K562 (cell line): ENCODE data around the gene PRRT2. TPM values are rescaled to one million over a fixed set of nuclear protein-coding genes. Genes with fewer than 3 reads are reported as not detected.
A peak's percentile ranks its signal among the peaks of the same experiment; 100 is the strongest.

Experiments used
- ARID1B ChIP-seq: fragments of 450-650 bp; IDR thresholded peaks from 2 replicates; pipeline ENCODE4 v1.6.1; 2016; ENCODE audit warnings: antibody characterized with exemption, mild to moderate bottlenecking, inconsistent platforms
- CBFA2T3 ChIP-seq: fragments of 450-650 bp; IDR thresholded peaks from 2 replicates; pipeline ENCODE4 v1.6.1; 2017
- CBX1 ChIP-seq: sonication (generic); IDR thresholded peaks from 2 replicates; pipeline ENCODE4 v1.6.1; 2016; ENCODE audit warnings: antibody characterized with exemption, low read depth, mild to moderate bottlenecking
- CREM ChIP-seq: IDR thresholded peaks from 2 replicates; pipeline ENCODE4 v1.6.1; 2014; ENCODE audit warnings: antibody characterized with exemption, low read depth
- MAFG ChIP-seq: fragments of 450-650 bp; conservative IDR thresholded peaks from 2 replicates; pipeline ENCODE4 v1.6.1; 2016; ENCODE audit warnings: missing genetic modification characterization, missing compliant biosample characterization
- NRF1 ChIP-seq, 2 experiments: fragments of 450-650 bp; IDR thresholded peaks in 1 of 2; conservative IDR thresholded peaks in 1 of 2; 2 replicates each; pipeline ENCODE4 v1.6.1; 2014; ENCODE audit warnings: mild to moderate bottlenecking in 2 of 2
- POLR2AphosphoS2 ChIP-seq: IDR thresholded peaks from 2 replicates; pipeline ENCODE4 v1.6.1; 2012; ENCODE audit warnings: low read length, improper control_type of control experiment
- POLR2G ChIP-seq: fragments of 200-400 bp; formaldehyde crosslinking; IDR thresholded peaks from 2 replicates; pipeline ENCODE4 v1.6.1; 2017; ENCODE audit warnings: low read depth, mild to moderate bottlenecking, antibody characterized with exemption, low read length, moderate library complexity
- RBFOX2 ChIP-seq: fragments of 200-400 bp; formaldehyde crosslinking; IDR thresholded peaks from 2 replicates; pipeline ENCODE4 v1.6.1; 2017; ENCODE audit warnings: low read depth, mild to moderate bottlenecking, low read length, moderate library complexity
- ZKSCAN3 ChIP-seq: fragments of 250-450 bp; sonication (Bioruptor Pico); IDR thresholded peaks from 2 replicates; pipeline ENCODE4 v1.4.0; 2020
- ZNF282 ChIP-seq: sonication (generic); formaldehyde crosslinking; IDR thresholded peaks from 2 replicates; pipeline ENCODE4 v1.8.1; 2023; ENCODE audit warnings: missing genetic modification reagents
- ZNF316 ChIP-seq: fragments of 450-650 bp; IDR thresholded peaks from 2 replicates; pipeline ENCODE4 v1.6.1; 2016
- ZNF740 ChIP-seq, 3 experiments: fragments of 200-800 bp in 1 of 3; sonication (Bioruptor generic) in 1 of 3; sonication (generic) in 1 of 3; formaldehyde crosslinking in 1 of 3; IDR thresholded peaks; 2 replicates each; pipeline versions ENCODE4 v1.6.1 to v1.8.0; 2016 to 2022; ENCODE audit warnings: mild to moderate bottlenecking in 2 of 3, missing compliant biosample characterization in 2 of 3, missing genetic modification characterization in 2 of 3, missing genetic modification reagents in 1 of 3
- ZZZ3 ChIP-seq: fragments of 450-650 bp; IDR thresholded peaks from 2 replicates; pipeline ENCODE4 v1.6.1; 2016; ENCODE audit warnings: antibody characterized with exemption, mild to moderate bottlenecking, moderate library complexity
- polyA plus RNA-seq, 8 experiments: library from polyadenylated mRNA; depleted of rRNA in 4 of 8; stranded (reverse) in 5 of 8; unstranded in 3 of 8; fragments of >200 nt; fragmentation: Nextera tagmentation in 2 of 8; fragmentation: Illumina TruSeq in 1 of 8; extraction: Ambion mirVana in 2 of 8; extraction: Trizol in 1 of 8; gene quantifications; 2 replicates each; pipeline versions ENCODE4 v1.2.1 to v1.2.3, GENCODE V29; 2011 to 2014; ENCODE audit warnings: inconsistent platforms in 1 of 8, missing spikeins in 1 of 8
- total RNA-seq, 7 experiments: library from RNA; depleted of rRNA in 6 of 7; stranded (reverse); fragments of >200 nt in 6 of 7; fragmentation: Illumina TruSeq in 2 of 7; extraction: Trizol in 2 of 7; gene quantifications; 2 replicates each; pipeline versions ENCODE4 v1.2.1 to v1.2.3, GENCODE V29; 2011 to 2021; ENCODE audit warnings: low replicate concordance in 1 of 7
- TF ChIP-seq, protein P1 (sequence below): sonication (generic); formaldehyde crosslinking; IDR thresholded peaks from 2 replicates; pipeline ENCODE4 v1.4.0; 2020; ENCODE audit warnings: mild to moderate bottlenecking, missing genetic modification reagents
- TF ChIP-seq, protein P2 (sequence below): sonication (generic); formaldehyde crosslinking; IDR thresholded peaks from 2 replicates; pipeline ENCODE4 v1.8.1; 2023; ENCODE audit warnings: missing genetic modification reagents, mild to moderate bottlenecking, borderline replicate concordance
- TF ChIP-seq, protein P3 (sequence below): sonication (generic); formaldehyde crosslinking; IDR thresholded peaks from 2 replicates; pipeline ENCODE4 v1.8.1; 2023; ENCODE audit warnings: mild to moderate bottlenecking, missing genetic modification reagents

PRRT2 gene
- total and polyA plus RNA-seq, 9 of the 15 experiments (the other 6 are each of a cell fraction or from before 2014, with no cell fraction given): 0.11 to 1.0 (median 0.42) TPM; not detected in 2

DNA sequence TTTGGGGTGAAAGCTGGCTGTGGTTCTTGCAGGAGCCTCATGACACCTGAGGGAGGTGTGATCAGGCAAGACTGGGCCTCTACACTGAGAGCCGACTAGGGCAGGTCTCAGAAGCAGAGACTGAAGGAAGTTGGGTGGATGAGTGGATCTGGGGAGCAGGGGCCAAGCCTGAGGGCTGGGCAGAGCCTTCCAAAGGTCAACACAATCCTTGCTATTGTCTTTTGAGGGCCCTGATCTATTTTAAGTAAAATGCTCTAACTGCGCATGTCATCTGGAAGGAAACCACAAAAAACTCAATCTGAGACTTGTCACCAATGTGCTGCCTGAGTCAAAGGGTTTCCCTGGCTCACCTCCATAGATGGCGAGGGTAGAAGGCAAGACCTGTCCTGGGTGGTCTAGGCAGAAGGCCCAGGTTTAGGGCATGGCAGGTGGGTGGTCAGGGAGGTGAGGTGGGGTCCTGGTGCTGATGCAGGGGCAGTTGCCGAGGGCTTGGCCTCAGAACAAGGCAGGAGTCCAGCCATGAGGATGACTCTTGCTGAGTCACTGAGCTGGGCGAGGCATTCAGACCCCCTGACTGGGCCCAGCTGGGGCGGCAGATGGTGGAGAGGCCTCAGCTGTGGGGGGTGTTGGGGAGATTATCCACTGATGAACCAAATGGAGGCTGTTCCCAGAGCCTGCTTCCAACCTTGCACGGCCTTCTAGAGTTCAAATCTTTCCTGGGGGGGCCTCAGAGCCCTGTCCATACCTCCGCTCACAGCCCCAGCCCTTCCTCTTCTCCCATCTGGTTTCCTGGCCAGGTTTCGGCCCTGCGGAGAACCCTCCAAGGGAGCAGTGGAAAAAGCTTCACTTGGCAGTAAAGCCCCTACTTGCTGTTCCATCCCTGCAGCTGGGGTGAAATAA is 13.4 kb downstream of the PRRT2 start (continued):
- TF ChIP-seq RBFOX2: 0 out of 2 replicates have a peak, but pooled peaks have one; percentile 21
- TF ChIP-seq MAFG: peak; percentile 53; the same call in 1 of the 2 replicates
- TF ChIP-seq, protein P1, sequence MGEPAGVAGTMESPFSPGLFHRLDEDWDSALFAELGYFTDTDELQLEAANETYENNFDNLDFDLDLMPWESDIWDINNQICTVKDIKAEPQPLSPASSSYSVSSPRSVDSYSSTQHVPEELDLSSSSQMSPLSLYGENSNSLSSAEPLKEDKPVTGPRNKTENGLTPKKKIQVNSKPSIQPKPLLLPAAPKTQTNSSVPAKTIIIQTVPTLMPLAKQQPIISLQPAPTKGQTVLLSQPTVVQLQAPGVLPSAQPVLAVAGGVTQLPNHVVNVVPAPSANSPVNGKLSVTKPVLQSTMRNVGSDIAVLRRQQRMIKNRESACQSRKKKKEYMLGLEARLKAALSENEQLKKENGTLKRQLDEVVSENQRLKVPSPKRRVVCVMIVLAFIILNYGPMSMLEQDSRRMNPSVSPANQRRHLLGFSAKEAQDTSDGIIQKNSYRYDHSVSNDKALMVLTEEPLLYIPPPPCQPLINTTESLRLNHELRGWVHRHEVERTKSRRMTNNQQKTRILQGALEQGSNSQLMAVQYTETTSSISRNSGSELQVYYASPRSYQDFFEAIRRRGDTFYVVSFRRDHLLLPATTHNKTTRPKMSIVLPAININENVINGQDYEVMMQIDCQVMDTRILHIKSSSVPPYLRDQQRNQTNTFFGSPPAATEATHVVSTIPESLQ: no peak
- peak; percentile 51; the same call in 1 of the 2 replicates for TF ChIP-seq POLR2G
- TF ChIP-seq ZNF316: peak; percentile 57
- peak; percentile 45 for TF ChIP-seq CBFA2T3
- TF ChIP-seq CREM: no peak
- TF ChIP-seq, protein P2, sequence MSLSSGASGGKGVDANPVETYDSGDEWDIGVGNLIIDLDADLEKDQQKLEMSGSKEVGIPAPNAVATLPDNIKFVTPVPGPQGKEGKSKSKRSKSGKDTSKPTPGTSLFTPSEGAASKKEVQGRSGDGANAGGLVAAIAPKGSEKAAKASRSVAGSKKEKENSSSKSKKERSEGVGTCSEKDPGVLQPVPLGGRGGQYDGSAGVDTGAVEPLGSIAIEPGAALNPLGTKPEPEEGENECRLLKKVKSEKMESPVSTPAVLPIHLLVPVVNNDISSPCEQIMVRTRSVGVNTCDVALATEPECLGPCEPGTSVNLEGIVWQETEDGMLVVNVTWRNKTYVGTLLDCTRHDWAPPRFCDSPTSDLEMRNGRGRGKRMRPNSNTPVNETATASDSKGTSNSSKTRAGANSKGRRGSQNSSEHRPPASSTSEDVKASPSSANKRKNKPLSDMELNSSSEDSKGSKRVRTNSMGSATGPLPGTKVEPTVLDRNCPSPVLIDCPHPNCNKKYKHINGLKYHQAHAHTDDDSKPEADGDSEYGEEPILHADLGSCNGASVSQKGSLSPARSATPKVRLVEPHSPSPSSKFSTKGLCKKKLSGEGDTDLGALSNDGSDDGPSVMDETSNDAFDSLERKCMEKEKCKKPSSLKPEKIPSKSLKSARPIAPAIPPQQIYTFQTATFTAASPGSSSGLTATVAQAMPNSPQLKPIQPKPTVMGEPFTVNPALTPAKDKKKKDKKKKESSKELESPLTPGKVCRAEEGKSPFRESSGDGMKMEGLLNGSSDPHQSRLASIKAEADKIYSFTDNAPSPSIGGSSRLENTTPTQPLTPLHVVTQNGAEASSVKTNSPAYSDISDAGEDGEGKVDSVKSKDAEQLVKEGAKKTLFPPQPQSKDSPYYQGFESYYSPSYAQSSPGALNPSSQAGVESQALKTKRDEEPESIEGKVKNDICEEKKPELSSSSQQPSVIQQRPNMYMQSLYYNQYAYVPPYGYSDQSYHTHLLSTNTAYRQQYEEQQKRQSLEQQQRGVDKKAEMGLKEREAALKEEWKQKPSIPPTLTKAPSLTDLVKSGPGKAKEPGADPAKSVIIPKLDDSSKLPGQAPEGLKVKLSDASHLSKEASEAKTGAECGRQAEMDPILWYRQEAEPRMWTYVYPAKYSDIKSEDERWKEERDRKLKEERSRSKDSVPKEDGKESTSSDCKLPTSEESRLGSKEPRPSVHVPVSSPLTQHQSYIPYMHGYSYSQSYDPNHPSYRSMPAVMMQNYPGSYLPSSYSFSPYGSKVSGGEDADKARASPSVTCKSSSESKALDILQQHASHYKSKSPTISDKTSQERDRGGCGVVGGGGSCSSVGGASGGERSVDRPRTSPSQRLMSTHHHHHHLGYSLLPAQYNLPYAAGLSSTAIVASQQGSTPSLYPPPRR (CRISPR knock-in tag): no peak
- no peak for TF ChIP-seq ZNF740 (CRISPR knock-in tag; IDR thresholded peaks at IDR 0.05)
- no peak for TF ChIP-seq ZNF740 (tag; IDR thresholded peaks at IDR 0.05)
- TF ChIP-seq ZKSCAN3 (CRISPR knock-in tag): no peak
- TF ChIP-seq ARID1B: peak; percentile 32; the same call in 1 of the 2 replicates
- TF ChIP-seq ZZZ3: no peak
- 0 out of 2 replicates have a peak, but pooled peaks have one; percentile 24 for TF ChIP-seq ZNF282 (CRISPR knock-in tag)
- TF ChIP-seq CBX1: no peak
- TF ChIP-seq, protein P3, sequence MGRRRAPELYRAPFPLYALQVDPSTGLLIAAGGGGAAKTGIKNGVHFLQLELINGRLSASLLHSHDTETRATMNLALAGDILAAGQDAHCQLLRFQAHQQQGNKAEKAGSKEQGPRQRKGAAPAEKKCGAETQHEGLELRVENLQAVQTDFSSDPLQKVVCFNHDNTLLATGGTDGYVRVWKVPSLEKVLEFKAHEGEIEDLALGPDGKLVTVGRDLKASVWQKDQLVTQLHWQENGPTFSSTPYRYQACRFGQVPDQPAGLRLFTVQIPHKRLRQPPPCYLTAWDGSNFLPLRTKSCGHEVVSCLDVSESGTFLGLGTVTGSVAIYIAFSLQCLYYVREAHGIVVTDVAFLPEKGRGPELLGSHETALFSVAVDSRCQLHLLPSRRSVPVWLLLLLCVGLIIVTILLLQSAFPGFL (CRISPR knock-in tag): no peak
- TF ChIP-seq POLR2AphosphoS2: no peak
- TF ChIP-seq NRF1 (conservative IDR thresholded peaks at IDR 0.05 in 1 of 2, IDR thresholded peaks at IDR 0.05 in 1 of 2): peak; percentile 73 to 78
